SKM-1 (cell line): ENCODE data around the gene SEMA4D.

Experiments
- DNase-seq: peaks from one replicate; lab custom pipeline; 2025; ENCODE audit not compliant: unreplicated experiment; lab: John Stamatoyannopoulos, UW

Gene SEMA4D

GRCh38 chr9:89466451-89467277, 31.2 kb downstream of the SEMA4D start:
- no peak for DNase-seq

GRCh38 chr9:89465726-89466308, 32.1 kb downstream of the SEMA4D start:
- no peak for DNase-seq

- no peak for DNase-seq
Observed at GRCh38 chr9:89465001-89465451, 32.9 kb downstream of the SEMA4D start.

GRCh38 chr9:89464300-89464901, 33.5 kb downstream of the SEMA4D start:
- no peak for DNase-seq

- no peak for DNase-seq
Observed at GRCh38 chr9:89462817-89463683, 34.9 kb downstream of the SEMA4D start.

- no peak for DNase-seq
Observed at GRCh38 chr9:89462199-89462598, 35.7 kb downstream of the SEMA4D start.

- no peak for DNase-seq
Observed at GRCh38 chr9:89461265-89461664, 36.6 kb downstream of the SEMA4D start.

GRCh38 chr9:89460551-89460950, 37.4 kb downstream of the SEMA4D start:
- DNase-seq, result no peak

GRCh38 chr9:89458768-89459496, 39.0 kb downstream of the SEMA4D start:
- DNase-seq, result no peak

GRCh38 chr9:89457376-89457855, 40.5 kb downstream of the SEMA4D start:
- no peak for DNase-seq

GRCh38 chr9:89455356-89455824, 42.5 kb downstream of the SEMA4D start:
- DNase-seq, result no peak

GRCh38 chr9:89454498-89455355, 43.2 kb downstream of the SEMA4D start:
- no peak for DNase-seq

GRCh38 chr9:89453452-89453851, 44.5 kb downstream of the SEMA4D start:
- no peak for DNase-seq

GRCh38 chr9:89452561-89452960, 45.4 kb downstream of the SEMA4D start:
- DNase-seq, result no peak

- no peak for DNase-seq
Observed at GRCh38 chr9:89450213-89450612, 47.7 kb downstream of the SEMA4D start.

- no peak for DNase-seq
Observed at GRCh38 chr9:89449261-89449671, 48.6 kb downstream of the SEMA4D start.

GRCh38 chr9:89448821-89449220, 49.1 kb downstream of the SEMA4D start:
- no peak for DNase-seq

GRCh38 chr9:89448381-89448780, 49.5 kb downstream of the SEMA4D start:
- DNase-seq, result no peak

- DNase-seq, result no peak
Observed at GRCh38 chr9:89447416-89447815, 50.5 kb downstream of the SEMA4D start.
